Stimulated activated CD8-positive, alpha-beta memory T cell treated with anti-CD3 and anti-CD28 coated beads, Interleukin-12 subunit alpha, Interleukin-12 subunit beta, amount 100 ng/mL, for 4 hours (primary cell): Measurements from ENCODE around the gene ST6GAL1.
"Not testable (repeated sequence)": the region's sequence is repeated elsewhere in the genome, so short reads cannot be mapped to it uniquely, and the experiment has no call there.

Experiments
- DNase-seq: peaks from one replicate; pipeline ENCODE4 v3.0.0-alpha.2; 2020; ENCODE audit warnings: low read depth

Gene ST6GAL1, protein sequence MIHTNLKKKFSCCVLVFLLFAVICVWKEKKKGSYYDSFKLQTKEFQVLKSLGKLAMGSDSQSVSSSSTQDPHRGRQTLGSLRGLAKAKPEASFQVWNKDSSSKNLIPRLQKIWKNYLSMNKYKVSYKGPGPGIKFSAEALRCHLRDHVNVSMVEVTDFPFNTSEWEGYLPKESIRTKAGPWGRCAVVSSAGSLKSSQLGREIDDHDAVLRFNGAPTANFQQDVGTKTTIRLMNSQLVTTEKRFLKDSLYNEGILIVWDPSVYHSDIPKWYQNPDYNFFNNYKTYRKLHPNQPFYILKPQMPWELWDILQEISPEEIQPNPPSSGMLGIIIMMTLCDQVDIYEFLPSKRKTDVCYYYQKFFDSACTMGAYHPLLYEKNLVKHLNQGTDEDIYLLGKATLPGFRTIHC

DNA sequence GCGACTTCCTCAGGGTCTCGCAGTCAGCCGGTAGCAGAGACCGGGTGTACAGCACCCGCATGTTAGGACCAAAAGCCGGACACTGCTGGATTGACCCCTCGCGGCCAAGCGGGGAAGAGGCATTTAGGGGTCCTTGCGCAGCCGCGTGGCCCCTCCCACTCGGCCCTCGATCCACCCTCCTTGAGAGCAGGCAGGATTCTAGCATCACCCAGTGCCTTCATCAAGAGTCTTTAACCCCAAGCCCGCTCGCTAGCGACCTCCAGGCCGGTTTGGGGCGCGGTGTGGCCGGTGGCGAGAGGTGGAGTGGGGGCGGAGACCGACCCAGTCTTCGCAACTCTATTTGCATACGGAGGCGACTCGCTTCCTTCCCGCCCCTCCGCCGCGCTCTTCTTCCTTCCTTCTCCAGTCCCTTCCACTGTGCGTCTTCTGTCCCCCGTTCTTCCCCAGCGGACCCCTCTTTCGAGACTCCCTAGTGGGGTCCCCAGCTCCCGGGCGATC, at the start of gene ST6GAL1:
Gene ST6GAL1 (plus strand): TSS at position 384 of the 498 bp plus-strand sequence. CDS start 112,178 bp downstream, outside the sequence.
- peak; percentile 50 for DNase-seq

DNA sequence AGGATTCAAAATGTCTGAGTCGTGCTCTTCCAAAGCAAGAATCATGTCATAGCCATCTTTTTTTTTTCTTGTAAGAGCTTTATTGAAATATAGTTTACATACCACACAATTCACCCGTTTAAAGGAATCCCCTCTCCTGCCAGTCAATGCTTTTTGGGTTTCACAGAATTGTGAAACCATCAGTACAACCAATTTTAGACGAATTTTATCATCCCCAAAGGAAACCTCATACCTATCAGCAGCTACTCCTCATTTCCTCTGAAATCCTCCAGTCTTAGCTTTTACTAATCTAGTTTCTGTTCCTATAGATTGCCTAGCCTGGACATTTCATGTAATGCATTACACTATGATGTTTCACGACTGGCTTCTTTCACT, 48.2 kb upstream of the ST6GAL1 start:
- no peak for DNase-seq

DNA sequence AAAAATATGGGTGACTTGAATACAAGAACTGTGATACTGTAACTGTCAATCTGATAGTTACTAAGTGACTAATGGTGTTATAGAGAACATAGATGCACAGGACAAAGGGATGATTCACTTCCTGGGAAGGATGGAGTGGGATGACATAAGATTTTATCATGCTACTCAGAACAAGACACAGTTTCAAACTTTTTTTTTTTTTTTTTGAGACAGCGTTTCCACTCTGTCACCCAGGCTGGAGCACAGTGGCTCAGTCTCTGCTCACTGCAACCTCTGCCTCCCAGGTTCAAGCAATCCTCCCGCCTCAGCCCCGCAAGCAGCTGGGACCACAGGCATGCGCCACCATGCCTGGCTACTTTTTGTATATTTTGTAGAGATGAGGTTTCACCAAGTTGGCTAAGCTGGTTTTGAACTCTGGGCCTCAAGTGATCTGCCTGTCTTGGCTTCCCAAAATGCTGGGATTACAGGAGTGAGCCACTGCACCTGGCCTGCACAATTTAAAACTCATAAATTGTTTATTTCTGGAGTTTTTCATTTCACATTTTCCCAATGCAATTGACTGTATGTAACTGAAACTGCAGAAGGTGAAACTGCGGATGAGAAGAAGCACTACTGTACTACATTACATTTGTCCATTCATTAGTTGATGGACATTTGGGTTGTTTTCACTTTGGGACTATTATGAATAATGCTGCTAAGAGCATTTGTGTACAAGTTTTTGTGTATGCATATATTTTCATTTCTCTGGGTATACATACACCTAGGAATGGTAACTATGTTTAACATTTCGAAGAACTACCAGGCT, 47.2 kb upstream of the ST6GAL1 start:
- no peak for DNase-seq

DNA sequence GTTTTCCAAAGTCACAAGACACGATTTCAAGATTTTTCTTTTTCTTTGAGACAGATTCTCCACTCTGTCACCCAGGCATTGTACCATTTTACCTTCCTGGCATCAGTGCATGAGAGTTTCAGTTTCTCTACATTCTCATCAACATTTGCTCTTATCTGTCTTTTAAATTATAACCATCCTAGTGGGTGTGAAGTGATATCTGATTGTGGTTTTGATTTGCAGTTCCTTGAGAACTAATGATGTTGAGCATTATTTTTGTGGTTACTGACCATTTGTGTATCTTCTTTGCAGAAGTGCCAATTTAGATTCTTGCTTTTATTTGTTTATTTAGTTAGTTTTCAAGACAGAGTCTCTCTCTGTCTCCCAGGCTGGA, 46.7 kb upstream of the ST6GAL1 start:
- no peak for DNase-seq

DNA sequence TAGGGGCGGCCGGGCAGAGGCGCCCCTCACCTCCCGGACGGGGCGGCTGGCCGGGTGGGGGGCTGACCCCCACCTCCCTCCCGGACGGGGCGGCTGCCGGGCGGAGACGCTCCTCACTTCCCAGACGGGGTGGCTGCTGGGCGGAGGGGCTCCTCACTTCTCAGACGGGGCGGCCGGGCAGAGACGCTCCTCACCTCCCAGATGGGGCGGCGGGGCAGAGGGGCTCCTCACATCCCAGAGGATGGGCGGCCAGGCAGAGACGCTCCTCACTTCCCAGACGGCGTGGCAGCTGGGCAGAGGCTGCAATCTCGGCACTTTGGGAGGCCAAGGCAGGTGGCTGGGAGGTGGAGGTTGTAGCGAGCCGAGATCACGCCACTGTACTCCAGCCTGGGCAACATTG, 45.5 kb upstream of the ST6GAL1 start:
- DNase-seq = not testable (repeated sequence)

DNA sequence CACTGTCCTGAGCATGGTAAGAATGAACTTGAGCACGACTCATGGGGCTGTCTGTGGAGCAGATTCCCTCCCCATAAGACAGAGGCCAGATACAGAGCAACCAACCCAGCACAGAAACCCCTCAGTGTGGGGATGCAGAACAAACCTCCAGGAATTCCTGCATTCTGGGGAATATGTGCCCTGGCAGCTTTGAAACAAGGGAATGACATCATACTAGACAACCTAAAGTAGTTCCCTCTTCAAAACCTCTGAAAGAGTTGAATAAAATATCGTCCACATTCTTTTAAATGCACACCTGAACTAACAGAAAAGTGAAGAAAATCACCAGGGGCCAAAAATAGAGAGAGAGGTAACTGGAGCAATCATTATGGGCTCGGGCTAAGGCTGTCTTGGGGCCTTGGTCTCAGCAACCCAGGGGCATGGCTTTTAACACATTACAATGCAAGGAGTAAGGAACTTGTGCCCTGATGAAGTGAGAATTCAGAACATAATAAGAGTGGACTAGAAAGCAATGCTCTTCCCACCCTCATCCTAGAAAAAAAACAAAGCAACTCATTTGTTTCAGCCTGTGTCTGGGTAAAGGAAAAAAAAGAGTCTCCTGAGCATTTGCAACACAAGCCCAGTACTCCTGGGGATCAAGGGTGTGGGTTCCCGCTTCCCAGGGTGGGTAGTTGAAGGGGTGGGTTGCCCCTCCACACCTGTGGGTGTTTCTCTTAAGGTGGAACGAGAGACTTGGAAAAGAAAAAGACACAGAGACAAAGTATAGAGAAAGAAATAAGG, 43.9 kb upstream of the ST6GAL1 start:
- DNase-seq = no peak

DNA sequence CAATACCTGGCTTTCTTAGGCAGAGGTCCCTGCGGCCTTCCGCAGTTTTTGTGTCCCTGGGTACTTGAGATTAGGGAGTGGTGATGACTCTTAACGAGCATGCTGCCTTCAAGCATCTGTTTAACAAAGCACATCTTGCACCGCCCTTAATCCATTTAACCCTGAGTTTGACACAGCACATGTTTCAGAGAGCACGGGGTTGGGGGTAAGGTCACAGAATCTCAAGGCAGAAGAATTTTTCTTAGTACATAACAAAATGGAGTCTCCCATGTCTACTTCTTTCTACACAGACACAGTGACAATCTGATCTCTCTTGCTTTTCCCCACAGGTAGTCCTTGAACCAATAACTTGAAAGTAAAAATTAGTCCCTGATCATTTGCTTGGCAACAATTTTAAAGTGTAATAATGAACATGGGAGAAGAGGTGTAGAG, 42.8 kb upstream of the ST6GAL1 start:
- not testable (repeated sequence) for DNase-seq

DNA sequence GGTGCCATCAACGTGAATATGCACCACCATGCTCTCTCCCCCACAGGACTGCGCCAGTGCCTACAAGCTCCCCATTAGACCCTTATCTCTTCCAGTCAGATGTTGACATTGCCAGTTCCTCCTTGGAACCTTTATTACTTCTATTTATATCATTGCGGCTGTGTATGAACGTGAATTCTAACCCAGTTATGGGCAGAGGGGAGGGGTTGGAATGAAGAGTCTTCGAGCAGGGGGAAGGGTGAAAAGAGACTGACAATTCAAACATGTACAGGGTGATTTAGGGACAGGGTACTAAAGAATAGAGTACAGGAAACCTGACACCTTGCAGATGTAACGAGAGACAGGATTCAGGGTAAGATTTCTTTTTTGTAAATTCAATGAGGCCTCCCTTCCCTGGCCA, 41.8 kb upstream of the ST6GAL1 start:
- no peak for DNase-seq

DNA sequence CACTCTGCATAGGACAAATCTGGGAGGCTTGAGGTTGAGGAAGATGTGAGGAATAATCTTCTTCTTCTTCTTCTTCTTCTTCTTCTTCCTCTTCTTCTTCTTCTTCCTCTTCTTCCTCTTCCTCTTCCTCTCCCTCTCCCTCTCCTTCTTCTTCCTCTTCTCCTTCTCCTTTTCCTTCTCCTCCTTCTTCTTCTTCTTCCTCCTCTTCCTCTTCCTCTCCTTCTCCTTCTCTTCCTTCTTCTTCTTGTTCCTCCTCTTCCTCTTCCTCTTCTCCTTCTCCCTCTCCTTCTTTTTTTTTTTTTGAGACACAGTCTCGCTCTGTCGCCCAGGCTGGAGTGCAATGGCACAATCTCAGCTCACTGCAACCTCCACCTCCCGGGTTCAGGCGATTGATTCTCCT, 40.6 kb upstream of the ST6GAL1 start:
- DNase-seq = not testable (repeated sequence)

DNA sequence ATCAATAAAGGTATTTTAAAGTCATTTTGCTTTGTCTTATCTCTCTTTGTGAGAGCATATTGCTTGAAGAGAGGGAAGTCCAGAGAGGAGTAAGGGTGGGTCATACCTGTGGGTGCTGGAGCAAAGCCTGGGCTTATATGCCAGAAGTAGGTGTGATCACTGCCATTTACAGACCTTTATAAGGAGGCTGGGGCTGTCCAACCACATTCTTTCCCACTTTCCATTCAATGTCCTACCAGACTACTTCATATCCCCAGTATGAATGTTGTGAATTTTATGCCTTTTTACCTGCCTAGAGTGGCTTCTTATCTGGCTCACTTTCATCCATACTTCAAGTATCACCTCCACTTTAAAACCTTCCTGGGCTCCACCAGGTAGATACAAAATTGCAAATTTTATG, 39.4 kb upstream of the ST6GAL1 start:
- no peak for DNase-seq

DNA sequence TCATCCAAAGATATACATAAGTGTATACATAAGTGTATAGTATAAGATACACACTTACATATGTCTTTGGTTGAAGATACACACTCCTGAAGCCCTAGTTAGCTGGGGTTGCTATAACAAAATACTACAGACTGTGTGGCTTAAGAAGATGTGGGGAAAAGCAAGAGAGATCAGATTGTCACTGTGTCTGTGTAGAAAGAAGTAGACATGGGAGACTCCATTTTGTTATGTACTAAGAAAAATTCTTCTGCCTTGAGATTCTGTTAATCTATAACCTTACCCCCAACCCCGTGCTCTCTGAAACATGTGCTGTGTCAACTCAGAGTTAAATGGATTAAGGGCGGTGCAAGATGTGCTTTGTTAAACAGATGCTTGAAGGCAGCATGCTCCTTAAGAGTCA, 37.3 kb upstream of the ST6GAL1 start:
- DNase-seq = not testable (repeated sequence)

DNA sequence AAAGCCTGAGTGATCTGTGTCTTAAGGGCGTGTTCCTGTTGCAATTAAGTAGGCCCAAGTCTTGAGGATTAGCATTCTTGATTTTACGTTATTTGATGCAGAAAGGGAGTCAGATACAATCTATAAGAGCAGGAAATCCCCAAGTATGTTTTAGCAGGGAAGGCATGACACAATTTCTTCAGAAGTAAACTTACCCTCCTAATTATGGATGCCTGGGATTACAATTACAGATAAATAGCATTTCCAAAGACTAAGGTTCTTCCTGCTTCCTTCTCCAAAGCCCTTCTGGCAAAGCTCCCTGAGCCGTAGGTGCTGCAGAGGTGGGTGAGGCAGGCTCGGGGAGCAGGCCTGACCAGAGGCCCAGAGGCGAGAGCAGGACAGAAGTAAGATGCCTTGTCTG, 34.9 kb upstream of the ST6GAL1 start:
- DNase-seq = no peak

DNA sequence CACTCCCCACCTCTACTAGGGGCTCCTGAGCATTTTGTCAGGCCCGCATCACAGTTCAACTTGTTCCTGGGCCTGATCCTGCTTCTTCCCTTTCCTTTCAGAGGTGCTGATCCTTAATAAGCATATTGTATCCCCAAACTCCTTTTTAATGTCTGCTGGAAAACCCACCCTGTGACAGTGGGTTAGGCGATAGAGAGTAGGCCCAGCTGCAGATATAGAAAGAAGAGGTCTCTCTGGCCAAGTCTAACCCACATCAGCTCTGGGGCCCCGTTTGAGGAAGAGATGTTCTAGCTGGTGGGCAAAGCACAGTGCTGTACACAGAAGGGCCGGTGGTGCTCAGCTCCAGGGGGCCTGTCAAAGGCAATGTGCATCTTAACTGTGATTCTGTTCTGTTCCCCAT, 34.3 kb upstream of the ST6GAL1 start:
- no peak for DNase-seq

DNA sequence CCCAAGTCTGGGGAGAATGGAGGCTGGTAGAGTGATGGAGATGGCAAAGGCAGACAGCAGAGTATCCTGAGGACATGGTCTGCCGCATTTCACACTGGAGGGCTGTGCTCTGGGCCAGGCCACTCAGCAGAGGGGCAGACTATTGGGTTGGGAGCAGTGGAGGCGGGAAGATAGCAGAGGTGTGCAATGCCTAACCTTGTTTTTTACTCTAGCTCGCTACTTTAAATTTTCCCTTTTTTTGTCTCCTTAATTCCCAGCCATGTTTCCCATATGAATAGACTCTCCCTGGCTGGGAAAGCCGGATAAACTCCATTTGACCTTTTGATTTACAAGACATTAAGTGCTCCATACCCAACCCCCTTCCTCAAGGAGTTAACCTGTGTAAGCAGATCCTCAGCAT, 33.5 kb upstream of the ST6GAL1 start:
- no peak for DNase-seq

DNA sequence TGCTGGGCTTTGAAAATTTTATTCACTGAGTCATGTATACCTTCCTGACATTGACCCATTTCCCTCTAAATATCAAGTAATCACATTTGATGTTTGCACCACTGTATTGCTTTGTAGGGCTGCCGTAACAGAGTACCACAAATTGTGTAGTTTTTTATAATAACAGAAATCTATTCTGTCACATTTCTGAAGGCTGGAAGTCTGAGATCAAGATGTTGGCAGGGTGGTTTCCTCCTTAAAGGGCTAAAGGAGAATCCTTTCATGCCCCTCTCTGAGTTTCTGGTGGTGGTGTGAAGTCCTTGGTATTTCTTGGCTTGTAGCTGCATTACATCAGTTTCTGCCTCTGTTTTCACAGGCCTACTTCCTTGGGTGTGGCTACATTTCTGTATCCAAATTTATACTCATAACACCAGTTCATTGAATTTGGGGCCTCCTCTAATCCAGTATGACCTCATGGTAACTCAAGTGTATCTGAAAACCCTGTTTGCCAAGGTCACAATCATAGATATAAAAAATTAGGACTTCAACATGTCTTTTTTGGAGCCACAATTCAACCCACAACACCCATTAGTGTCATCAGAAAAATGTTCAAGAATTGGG, 29.1 kb upstream of the ST6GAL1 start:
- DNase-seq = no peak

DNA sequence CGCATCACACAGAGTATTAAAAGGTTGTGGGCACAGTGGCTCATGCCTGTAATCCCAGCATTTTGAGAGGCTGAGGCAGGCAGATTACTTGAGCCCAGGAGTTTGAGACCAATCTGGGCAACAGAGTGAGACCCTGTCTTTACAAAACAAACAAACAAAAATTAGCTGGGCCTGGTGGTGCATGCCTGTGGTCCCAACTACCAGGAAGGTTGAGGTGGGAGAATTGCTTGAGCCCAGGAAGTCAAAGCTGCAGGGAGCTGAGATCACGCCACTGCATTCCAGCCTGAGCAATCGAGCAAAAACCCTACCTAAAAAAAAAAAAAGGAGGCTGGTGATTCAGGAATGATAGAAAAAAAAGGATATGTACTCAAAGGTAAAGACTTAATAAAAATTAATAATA, 28.2 kb upstream of the ST6GAL1 start:
- no peak for DNase-seq

DNA sequence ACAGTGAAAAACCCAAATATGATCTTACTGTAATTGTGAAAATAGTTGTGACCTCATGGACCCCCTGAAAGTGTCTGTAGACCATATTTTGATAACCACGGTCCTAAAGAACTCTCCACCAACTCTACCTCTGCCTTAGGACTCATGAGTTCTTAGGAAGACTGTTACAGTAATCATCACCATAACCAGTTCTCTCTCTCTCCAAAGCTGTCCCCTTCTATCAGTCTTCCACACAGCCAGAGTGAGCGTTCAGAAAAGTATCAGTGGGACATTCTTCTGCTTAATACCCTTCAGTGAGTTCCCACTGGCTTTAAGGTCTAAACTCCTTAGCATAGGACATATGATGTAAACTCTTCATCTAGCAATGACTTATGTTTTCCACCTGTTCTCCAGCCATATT, 27.6 kb upstream of the ST6GAL1 start:
- DNase-seq = no peak

DNA sequence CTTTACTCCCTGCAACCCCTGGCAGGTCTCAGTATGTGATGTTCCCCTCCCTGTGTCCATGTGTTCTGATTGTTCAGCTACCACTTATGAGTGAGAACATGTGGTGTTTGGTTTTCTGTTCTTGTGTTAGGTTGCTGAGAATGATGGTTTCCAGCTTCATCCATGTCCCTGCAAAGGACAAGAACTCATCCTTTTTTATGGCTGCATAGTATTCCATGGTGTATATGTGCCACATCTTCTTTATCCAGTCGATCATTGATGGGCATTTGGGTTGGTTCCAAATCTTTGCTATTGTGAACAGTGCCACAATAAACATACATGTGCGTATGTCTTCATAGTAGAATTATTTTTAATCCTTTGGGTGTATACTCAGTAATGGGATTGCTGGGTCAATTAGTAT, 26.6 kb upstream of the ST6GAL1 start:
- not testable (repeated sequence) for DNase-seq

DNA sequence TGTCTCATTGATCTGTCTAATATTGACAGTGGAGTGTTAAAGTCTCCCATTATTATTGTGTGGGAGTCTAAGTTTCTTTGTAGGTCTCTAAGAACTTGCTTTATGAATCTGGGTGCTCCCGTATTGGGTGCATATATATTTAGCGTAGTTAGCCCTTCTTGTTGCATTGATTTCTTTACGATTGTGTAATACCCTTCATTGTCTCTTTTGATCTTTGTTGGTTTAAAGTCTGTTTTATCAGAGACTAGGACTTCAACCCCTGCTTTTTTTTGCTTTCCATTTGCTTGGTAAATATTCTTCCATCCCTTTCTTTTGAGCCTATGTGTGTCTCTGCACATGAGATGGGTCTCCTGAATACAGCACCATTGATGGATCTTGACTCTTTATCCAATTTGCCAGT, 23.3 kb upstream of the ST6GAL1 start:
- not testable (repeated sequence) for DNase-seq

DNA sequence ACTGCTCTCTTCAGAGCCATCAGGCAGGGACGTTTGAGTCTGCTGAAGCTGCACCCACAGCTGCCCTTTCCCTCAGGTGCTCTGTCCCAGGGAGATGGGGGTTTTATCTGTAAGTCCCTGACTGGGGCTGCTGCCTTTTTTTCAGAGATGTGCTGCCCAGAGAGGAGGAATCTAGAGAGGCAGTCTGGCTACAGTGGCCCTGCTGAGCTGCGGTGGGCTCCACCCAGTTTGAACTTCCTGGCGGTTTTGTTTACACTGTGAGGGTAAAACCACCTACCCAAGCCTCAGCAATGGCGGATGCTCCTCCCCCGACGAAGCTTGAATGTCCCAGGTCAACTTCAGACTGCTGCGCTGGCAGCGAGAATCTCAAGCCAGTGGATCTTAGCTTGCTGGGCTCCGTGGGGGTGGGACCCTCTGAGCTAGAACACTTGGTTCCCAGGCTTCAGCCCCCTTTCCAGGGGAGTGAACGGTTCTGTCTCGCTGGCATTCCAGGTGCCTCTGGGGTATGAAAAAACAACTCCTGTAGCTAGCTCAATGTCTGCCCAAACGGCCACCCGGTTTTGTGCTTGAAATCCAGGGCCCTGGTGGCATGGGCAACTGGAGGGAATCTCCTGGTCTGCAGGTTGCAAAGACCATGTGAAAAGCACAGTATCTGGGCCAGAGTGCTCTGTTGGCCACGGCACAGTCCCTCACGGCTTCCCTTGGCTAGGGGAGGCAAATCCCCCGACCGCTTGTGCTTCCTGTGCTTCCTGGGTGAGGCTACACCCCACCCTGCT, 21.1 kb upstream of the ST6GAL1 start:
- DNase-seq = peak; percentile 51
